SK-N-SH (cell line): ENCODE measurements around the gene DLX6.

Experiments
- EP300 ChIP-seq, 2 experiments: IDR thresholded peaks; 2 replicates each; pipeline versions ENCODE4 v1.4.0 to v1.6.1; 2012; ENCODE audit warnings: borderline replicate concordance in 1 of 2, low read depth in 1 of 2, low read length in 1 of 2
- FOSL2 ChIP-seq: IDR thresholded peaks from 2 replicates; pipeline ENCODE4 v1.4.0; 2012; ENCODE audit warnings: low read depth, mild to moderate bottlenecking, moderate library complexity, borderline replicate concordance
- NFIC ChIP-seq: IDR thresholded peaks from 2 replicates; pipeline ENCODE4 v1.4.0; 2012; ENCODE audit warnings: borderline replicate concordance
- NRF1 ChIP-seq: IDR thresholded peaks from 2 replicates; pipeline ENCODE4 v1.6.1; 2012; ENCODE audit warnings: low read depth, mild to moderate bottlenecking, low read length
- POLR2AphosphoS5 ChIP-seq: IDR thresholded peaks from 2 replicates; pipeline ENCODE4 v1.6.1; 2012; ENCODE audit warnings: low read depth, low read length
- RXRA ChIP-seq: IDR thresholded peaks from 2 replicates; pipeline ENCODE4 v1.4.0; 2012; ENCODE audit warnings: low read depth, mild to moderate bottlenecking, borderline replicate concordance
- TAF1 ChIP-seq: IDR thresholded peaks from 2 replicates; pipeline ENCODE4 v1.6.1; 2012; ENCODE audit warnings: low read depth, mild to moderate bottlenecking, low read length, moderate library complexity, borderline replicate concordance
- TF ChIP-seq, protein P1 (sequence below): fragments of 150-350 bp; IDR thresholded peaks from 2 replicates; pipeline ENCODE4 v1.6.1; 2016; ENCODE audit warnings: mild to moderate bottlenecking, low read depth, low read length
- TF ChIP-seq, protein P2 (sequence below): fragments of 200-600 bp; sonication (generic); IDR thresholded peaks from 2 replicates; pipeline ENCODE4 v1.6.1; 2017; ENCODE audit warnings: antibody characterized with exemption, mild to moderate bottlenecking, moderate library complexity
- TF ChIP-seq, protein P3 (sequence below): IDR thresholded peaks from 2 replicates; pipeline ENCODE4 v1.4.0; 2012; ENCODE audit warnings: low read depth

DNA sequence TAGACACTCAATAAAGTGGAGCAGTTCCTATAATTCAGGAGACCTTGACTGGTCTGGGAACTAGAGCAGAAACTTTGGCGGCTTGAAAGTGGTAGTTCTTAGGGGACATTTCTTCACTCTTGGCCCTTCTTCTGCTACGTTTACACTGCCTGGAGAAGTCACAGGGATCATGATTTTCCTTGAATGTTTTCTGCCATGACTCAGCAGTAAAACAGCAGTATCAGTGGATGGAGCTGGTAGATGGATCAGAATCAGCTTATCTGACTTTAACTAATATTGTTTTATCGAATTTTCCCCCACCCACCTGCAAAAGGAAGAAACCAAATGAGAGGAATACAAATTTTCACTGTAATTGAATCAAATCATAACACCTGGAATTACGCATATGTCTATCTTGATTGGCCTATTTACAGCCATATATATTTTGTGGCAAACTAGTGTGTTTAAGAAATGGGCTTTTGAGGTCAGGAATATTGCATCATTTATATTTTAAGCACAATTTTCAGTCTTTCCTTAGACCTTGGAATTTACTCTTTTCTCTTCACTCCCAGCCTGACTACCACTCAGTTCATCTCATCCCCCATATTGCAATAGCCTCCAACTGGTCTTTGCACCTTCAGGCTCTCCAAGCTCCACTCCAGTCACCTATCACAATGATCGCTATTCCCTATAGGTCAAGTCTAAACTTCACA is 34.2 kb downstream of the DLX6 start:
- TF ChIP-seq, protein P1, sequence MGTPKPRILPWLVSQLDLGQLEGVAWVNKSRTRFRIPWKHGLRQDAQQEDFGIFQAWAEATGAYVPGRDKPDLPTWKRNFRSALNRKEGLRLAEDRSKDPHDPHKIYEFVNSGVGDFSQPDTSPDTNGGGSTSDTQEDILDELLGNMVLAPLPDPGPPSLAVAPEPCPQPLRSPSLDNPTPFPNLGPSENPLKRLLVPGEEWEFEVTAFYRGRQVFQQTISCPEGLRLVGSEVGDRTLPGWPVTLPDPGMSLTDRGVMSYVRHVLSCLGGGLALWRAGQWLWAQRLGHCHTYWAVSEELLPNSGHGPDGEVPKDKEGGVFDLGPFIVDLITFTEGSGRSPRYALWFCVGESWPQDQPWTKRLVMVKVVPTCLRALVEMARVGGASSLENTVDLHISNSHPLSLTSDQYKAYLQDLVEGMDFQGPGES, result no peak
- TF ChIP-seq POLR2AphosphoS5, result no peak
- TF ChIP-seq NRF1, result no peak
- TF ChIP-seq, protein P2, sequence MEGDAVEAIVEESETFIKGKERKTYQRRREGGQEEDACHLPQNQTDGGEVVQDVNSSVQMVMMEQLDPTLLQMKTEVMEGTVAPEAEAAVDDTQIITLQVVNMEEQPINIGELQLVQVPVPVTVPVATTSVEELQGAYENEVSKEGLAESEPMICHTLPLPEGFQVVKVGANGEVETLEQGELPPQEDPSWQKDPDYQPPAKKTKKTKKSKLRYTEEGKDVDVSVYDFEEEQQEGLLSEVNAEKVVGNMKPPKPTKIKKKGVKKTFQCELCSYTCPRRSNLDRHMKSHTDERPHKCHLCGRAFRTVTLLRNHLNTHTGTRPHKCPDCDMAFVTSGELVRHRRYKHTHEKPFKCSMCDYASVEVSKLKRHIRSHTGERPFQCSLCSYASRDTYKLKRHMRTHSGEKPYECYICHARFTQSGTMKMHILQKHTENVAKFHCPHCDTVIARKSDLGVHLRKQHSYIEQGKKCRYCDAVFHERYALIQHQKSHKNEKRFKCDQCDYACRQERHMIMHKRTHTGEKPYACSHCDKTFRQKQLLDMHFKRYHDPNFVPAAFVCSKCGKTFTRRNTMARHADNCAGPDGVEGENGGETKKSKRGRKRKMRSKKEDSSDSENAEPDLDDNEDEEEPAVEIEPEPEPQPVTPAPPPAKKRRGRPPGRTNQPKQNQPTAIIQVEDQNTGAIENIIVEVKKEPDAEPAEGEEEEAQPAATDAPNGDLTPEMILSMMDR, result no peak
- TF ChIP-seq RXRA, result no peak
- TF ChIP-seq NFIC, result no peak
- TF ChIP-seq EP300 (IDR thresholded peaks at IDR 0.05; ENCODE audit: borderline replicate concordance in 1 of 2, low read depth in 1 of 2, low read length in 1 of 2), result no peak
- TF ChIP-seq, protein P3, sequence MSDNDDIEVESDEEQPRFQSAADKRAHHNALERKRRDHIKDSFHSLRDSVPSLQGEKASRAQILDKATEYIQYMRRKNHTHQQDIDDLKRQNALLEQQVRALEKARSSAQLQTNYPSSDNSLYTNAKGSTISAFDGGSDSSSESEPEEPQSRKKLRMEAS, result no peak
- TF ChIP-seq TAF1, result no peak
- no peak for TF ChIP-seq FOSL2
